Glutamatergic neuron (in vitro differentiated cells): ENCODE measurements around the gene BRCA2. TPM values are rescaled to one million over a fixed set of nuclear protein-coding genes. Genes with fewer than 3 reads are reported as not detected.
"Not testable (repeated sequence)": the region's sequence is repeated elsewhere in the genome, so short reads cannot be mapped to it uniquely, and the experiment has no call there.

Experiments used
- DNase-seq: peaks from one replicate; pipeline ENCODE4 v3.0.0; 2022
- H3K27ac Mint-ChIP-seq: one replicate; pipeline ENCODE4 v1.8.0; 2020; ENCODE audit warnings: mild to moderate bottlenecking, mixed read lengths, inconsistent platforms; ENCODE audit not compliant: unreplicated experiment
- H3K27me3 Mint-ChIP-seq: one replicate; pipeline ENCODE4 v1.8.0; 2020; ENCODE audit warnings: mild to moderate bottlenecking, moderate library complexity, mixed read lengths, inconsistent platforms; ENCODE audit not compliant: unreplicated experiment
- H3K36me3 Mint-ChIP-seq: one replicate; pipeline ENCODE4 v1.8.0; 2020; ENCODE audit warnings: mild to moderate bottlenecking, mixed read lengths, inconsistent platforms; ENCODE audit not compliant: unreplicated experiment
- H3K4me1 Mint-ChIP-seq: one replicate; pipeline ENCODE4 v1.8.0; 2020; ENCODE audit warnings: mild to moderate bottlenecking, low read depth, mixed read lengths, inconsistent platforms; ENCODE audit not compliant: unreplicated experiment
- H3K4me3 Mint-ChIP-seq: one replicate; pipeline ENCODE4 v1.8.0; 2020; ENCODE audit warnings: mild to moderate bottlenecking, mixed read lengths, inconsistent platforms; ENCODE audit not compliant: unreplicated experiment
- H3K9me3 Mint-ChIP-seq: one replicate; pipeline ENCODE4 v1.8.0; 2020; ENCODE audit warnings: mild to moderate bottlenecking, moderate library complexity, mixed read lengths, inconsistent platforms; ENCODE audit not compliant: unreplicated experiment
- CTCF ChIP-seq: fragments of 200-600 bp; sonication (generic); IDR thresholded peaks from one replicate; pipeline ENCODE4 v1.5.0; 2021; ENCODE audit not compliant: partially characterized antibody, unreplicated experiment
- total RNA-seq: library from RNA; stranded (reverse); fragmentation: NEBNext Ultra II Directional; extraction: Animal tissue kit (Norgen Biotek cat#: 25700); gene quantifications from one replicate; pipeline ENCODE4 v1.2.1, GENCODE V29; 2021; ENCODE audit not compliant: unreplicated experiment

Gene BRCA2
- total RNA-seq, 1 donor from 2014 or later, result 3.0 TPM

- Mint-ChIP-seq H3K4me1 (no peaks in the 10 kb centered on the region), H3K9me3 (no peaks in the 10 kb centered on the region), H3K4me3 (no peak overlapping the region), H3K36me3 (no peaks in the 10 kb centered on the region), H3K27ac (no peak overlapping the region), H3K27me3 (no peaks in the 10 kb centered on the region)
- no peak for DNase-seq
- TF ChIP-seq CTCF, result no peak
These were observed 19.4 kb downstream of the BRCA2 start for GRCh38 chr13:32334671-32335070.

GRCh38 chr13:32340914-32341313 is 25.6 kb downstream of the BRCA2 start:
- Mint-ChIP-seq H3K9me3 (no peaks in the 10 kb centered on the region), H3K27me3 (no peaks in the 10 kb centered on the region), H3K4me1 (no peaks in the 10 kb centered on the region), H3K27ac (no peak overlapping the region), H3K4me3 (no peak overlapping the region), H3K36me3 (no peaks in the 10 kb centered on the region)
- DNase-seq, result no peak
- TF ChIP-seq CTCF, result no peak

GRCh38 chr13:32347651-32348050 is 32.3 kb downstream of the BRCA2 start:
- TF ChIP-seq CTCF, result no peak
- no peaks in the 10 kb centered on the region for H3K27me3 Mint-ChIP-seq
- H3K27ac Mint-ChIP-seq, result no peak overlapping the region
- H3K9me3 Mint-ChIP-seq, result no peaks in the 10 kb centered on the region
- H3K4me3 Mint-ChIP-seq, result no peak overlapping the region
- DNase-seq, result no peak
- H3K36me3 Mint-ChIP-seq, result no peaks in the 10 kb centered on the region
- no peaks in the 10 kb centered on the region for H3K4me1 Mint-ChIP-seq

- not testable (repeated sequence) for DNase-seq, H3K27me3 Mint-ChIP-seq, H3K4me3 Mint-ChIP-seq, H3K36me3 Mint-ChIP-seq, H3K9me3 Mint-ChIP-seq, H3K27ac Mint-ChIP-seq, H3K4me1 Mint-ChIP-seq
These were observed 35.6 kb downstream of the BRCA2 start for GRCh38 chr13:32350839-32351441.

- Mint-ChIP-seq H3K4me3 (no peak overlapping the region), H3K27ac (no peak overlapping the region), H3K4me1 (no peaks in the 10 kb centered on the region), H3K9me3 (no peaks in the 10 kb centered on the region), H3K36me3 (no peaks in the 10 kb centered on the region), H3K27me3 (no peaks in the 10 kb centered on the region)
- no peak for TF ChIP-seq CTCF
- DNase-seq, result no peak
These were observed 38.7 kb downstream of the BRCA2 start for GRCh38 chr13:32354040-32354439.

- not testable (repeated sequence) for H3K4me1 Mint-ChIP-seq, H3K27ac Mint-ChIP-seq, H3K36me3 Mint-ChIP-seq, H3K4me3 Mint-ChIP-seq, H3K27me3 Mint-ChIP-seq, DNase-seq, H3K9me3 Mint-ChIP-seq
These were observed 40.6 kb downstream of the BRCA2 start for GRCh38 chr13:32355935-32356334.
